ENCODE data around the gene LPP. TPM values are rescaled to one million over a fixed set of nuclear protein-coding genes. Genes with fewer than 3 reads are reported as not detected.

The LPP gene
- total RNA-seq, 1 experiment from 2014 or later, result 54.0 TPM

- TF ChIP-seq MAX (IDR thresholded peaks at IDR 0.05) (no peak), SP1 (IDR thresholded peaks at IDR 0.05; ENCODE audit: low read depth) (no peak), RAD21 (IDR thresholded peaks at IDR 0.05; ENCODE audit: low read depth) (no peak), YY1 (IDR thresholded peaks at IDR 0.05; ENCODE audit: extremely low read depth, insufficient replicate concordance, low read depth, low read length) (no peak), JUND (IDR thresholded peaks at IDR 0.05) (no peak), CBX3 (IDR thresholded peaks at IDR 0.05; ENCODE audit: low read depth) (no peak), ZNF274 (IDR thresholded peaks at IDR 0.05; ENCODE audit: low read depth, low read length) (no peak), ZBTB33 (IDR thresholded peaks at IDR 0.05; ENCODE audit: extremely low read depth, insufficient replicate concordance, low read length) (no peak), EZH2phosphoT487 (IDR thresholded peaks at IDR 0.05; ENCODE audit: borderline replicate concordance) (no peak)
- TF ChIP-seq, protein P1, sequence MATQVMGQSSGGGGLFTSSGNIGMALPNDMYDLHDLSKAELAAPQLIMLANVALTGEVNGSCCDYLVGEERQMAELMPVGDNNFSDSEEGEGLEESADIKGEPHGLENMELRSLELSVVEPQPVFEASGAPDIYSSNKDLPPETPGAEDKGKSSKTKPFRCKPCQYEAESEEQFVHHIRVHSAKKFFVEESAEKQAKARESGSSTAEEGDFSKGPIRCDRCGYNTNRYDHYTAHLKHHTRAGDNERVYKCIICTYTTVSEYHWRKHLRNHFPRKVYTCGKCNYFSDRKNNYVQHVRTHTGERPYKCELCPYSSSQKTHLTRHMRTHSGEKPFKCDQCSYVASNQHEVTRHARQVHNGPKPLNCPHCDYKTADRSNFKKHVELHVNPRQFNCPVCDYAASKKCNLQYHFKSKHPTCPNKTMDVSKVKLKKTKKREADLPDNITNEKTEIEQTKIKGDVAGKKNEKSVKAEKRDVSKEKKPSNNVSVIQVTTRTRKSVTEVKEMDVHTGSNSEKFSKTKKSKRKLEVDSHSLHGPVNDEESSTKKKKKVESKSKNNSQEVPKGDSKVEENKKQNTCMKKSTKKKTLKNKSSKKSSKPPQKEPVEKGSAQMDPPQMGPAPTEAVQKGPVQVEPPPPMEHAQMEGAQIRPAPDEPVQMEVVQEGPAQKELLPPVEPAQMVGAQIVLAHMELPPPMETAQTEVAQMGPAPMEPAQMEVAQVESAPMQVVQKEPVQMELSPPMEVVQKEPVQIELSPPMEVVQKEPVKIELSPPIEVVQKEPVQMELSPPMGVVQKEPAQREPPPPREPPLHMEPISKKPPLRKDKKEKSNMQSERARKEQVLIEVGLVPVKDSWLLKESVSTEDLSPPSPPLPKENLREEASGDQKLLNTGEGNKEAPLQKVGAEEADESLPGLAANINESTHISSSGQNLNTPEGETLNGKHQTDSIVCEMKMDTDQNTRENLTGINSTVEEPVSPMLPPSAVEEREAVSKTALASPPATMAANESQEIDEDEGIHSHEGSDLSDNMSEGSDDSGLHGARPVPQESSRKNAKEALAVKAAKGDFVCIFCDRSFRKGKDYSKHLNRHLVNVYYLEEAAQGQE (IDR thresholded peaks at IDR 0.05; ENCODE audit: low read depth), result no peak
- Histone ChIP-seq H3K36me3 (ENCODE audit: control insufficient read depth in 1 of 2, insufficient read depth in 2 of 2, low read length in 2 of 2) (no peaks in the 10 kb centered on the region), H3K9me3 (ENCODE audit: control insufficient read depth in 1 of 2, insufficient read depth in 1 of 2, low read depth in 1 of 2, low read length in 2 of 2) (no peaks in the 10 kb centered on the region), H2AFZ (ENCODE audit: low read depth, low read length, poor library complexity, severe bottlenecking) (no peak overlapping the region), H3K27me3 (ENCODE audit: insufficient read depth, low read length) (no peaks in the 10 kb centered on the region), H3K4me3 (replicated peaks in 1 of 2; ENCODE audit: low read depth in 1 of 2, low read length in 2 of 2) (no peak overlapping the region), H3K27ac (ENCODE audit: low read depth, low read length) (no peak overlapping the region), H4K20me1 (ENCODE audit: insufficient read depth) (no peaks in the 10 kb centered on the region), H3K79me2 (ENCODE audit: insufficient read depth, low read length) (no peaks in the 10 kb centered on the region), H3K9ac (ENCODE audit: low read length) (no peak overlapping the region), H3K4me1 (ENCODE audit: control insufficient read depth in 1 of 2, insufficient read depth in 2 of 2, low read length in 2 of 2) (peaks cover 0 to 7% of the 10 kb centered on the region in 2 experiments; a peak in 1 of 4 replicates), H3K9me2 (ENCODE audit: insufficient read depth) (no peaks in the 10 kb centered on the region), H3K4me2 (ENCODE audit: low read length) (no peak overlapping the region)
- CTCF ChIA-PET, result no interaction called here
- no TSS peak for BruUV-seq (replicated peaks)
- intact Hi-C loops (cut with micrococcal nuclease), result no loop called here
- DNase-seq (ENCODE audit: low read depth, low spot score), result no peak
- RAD21 ChIA-PET (ENCODE audit: low non-redundant PET in 1 of 2, low total read pairs in 2 of 2, uncharacterized antibody in 2 of 2, unreplicated experiment in 2 of 2), result no interaction called here
- no peak for ATAC-seq
- POLR2A ChIA-PET, result no interaction called here
Observed at GRCh38 chr3:188863999-188864406, 710.0 kb downstream of the LPP start.
